GM06990 (cell line): Measurements from ENCODE around the gene PTPRF.

Experiments used
- DNase-seq: peaks from one replicate; pipeline ENCODE4 v3.0.0-alpha.2; 2011; ENCODE audit not compliant: insufficient read length; ENCODE audit errors: extremely low read depth
- H3K27me3 ChIP-seq: replicated peaks from 2 replicates; pipeline ENCODE4 v1.6.0; 2011; ENCODE audit warnings: low read length; ENCODE audit not compliant: control insufficient read depth, insufficient read depth
- H3K36me3 ChIP-seq: 2 replicates; pipeline ENCODE4 v1.5.1; 2011; ENCODE audit warnings: low read length; ENCODE audit not compliant: control insufficient read depth, insufficient read depth
- H3K4me3 ChIP-seq: replicated peaks from 2 replicates; pipeline ENCODE4 v1.5.1; 2011; ENCODE audit warnings: low read depth, mild to moderate bottlenecking, control low read depth, low read length
- CTCF ChIP-seq: IDR thresholded peaks from 2 replicates; pipeline ENCODE4 v1.5.1; 2011; ENCODE audit warnings: low read length, control low read depth, mild to moderate bottlenecking, inconsistent platforms; ENCODE audit not compliant: insufficient read depth, poor library complexity, severe bottlenecking

The PTPRF gene

GRCh38 chr1:43648221-43648847 lies 117.7 kb downstream of the PTPRF start:
- no peak overlapping the region for H3K4me3 ChIP-seq
- H3K36me3 ChIP-seq: no peaks in the 10 kb centered on the region; the same call in 1 of the 2 replicates
- no peak for TF ChIP-seq CTCF
- DNase-seq: no peak
- no peaks in the 10 kb centered on the region for H3K27me3 ChIP-seq

- Histone ChIP-seq H3K4me3 (peak overlapping the region; percentile 67), H3K27me3 (no peaks in the 10 kb centered on the region), H3K36me3 (no peaks in the 10 kb centered on the region; the same call in 1 of the 2 replicates)
- TF ChIP-seq CTCF: no peak
- DNase-seq: no peak
Observed at GRCh38 chr1:43648876-43649477, 118.3 kb downstream of the PTPRF start.

GRCh38 chr1:43650310-43651085 lies 119.8 kb downstream of the PTPRF start:
- no peak for TF ChIP-seq CTCF
- no peaks in the 10 kb centered on the region for H3K27me3 ChIP-seq
- H3K36me3 ChIP-seq: peaks cover 1% of the 10 kb centered on the region; the same call in 1 of the 2 replicates
- H3K4me3 ChIP-seq: peak overlapping the region; percentile 91
- DNase-seq: peak; percentile 87

GRCh38 chr1:43651188-43651587 lies 120.5 kb downstream of the PTPRF start:
- no peaks in the 10 kb centered on the region for H3K27me3 ChIP-seq
- no peak for TF ChIP-seq CTCF

GRCh38 chr1:43651902-43652301 lies 121.2 kb downstream of the PTPRF start:
- no peaks in the 10 kb centered on the region for H3K27me3 ChIP-seq
- peak overlapping the region; percentile 91 for H3K4me3 ChIP-seq
- no peak for TF ChIP-seq CTCF
- peaks cover 8% of the 10 kb centered on the region for H3K36me3 ChIP-seq
- DNase-seq: no peak

More at GRCh38 chr1:43651188-43651587, 120.5 kb downstream of the PTPRF start:
- Histone ChIP-seq H3K4me3 (peak overlapping the region; percentile 91), H3K36me3 (peaks cover 4% of the 10 kb centered on the region; the same call in 1 of the 2 replicates)
- DNase-seq: no peak
